ELF-1 (cell line): ENCODE measurements around the gene WDR90.
A peak's percentile ranks its signal among the peaks of the same experiment; 100 is the strongest.

Experiments used
- DNase-seq: peaks from one replicate; pipeline ENCODE4 v3.0.0-alpha.2; 2016; ENCODE audit warnings: low read depth, low spot score

WDR90 gene

GRCh38 chr16:648781-649589 lies at the start of gene WDR90:
TSS of gene WDR90 (plus strand) at chr16:649365. CDS start at chr16:649417, 52 bp downstream.
- peak; percentile 96 for DNase-seq

DNA sequence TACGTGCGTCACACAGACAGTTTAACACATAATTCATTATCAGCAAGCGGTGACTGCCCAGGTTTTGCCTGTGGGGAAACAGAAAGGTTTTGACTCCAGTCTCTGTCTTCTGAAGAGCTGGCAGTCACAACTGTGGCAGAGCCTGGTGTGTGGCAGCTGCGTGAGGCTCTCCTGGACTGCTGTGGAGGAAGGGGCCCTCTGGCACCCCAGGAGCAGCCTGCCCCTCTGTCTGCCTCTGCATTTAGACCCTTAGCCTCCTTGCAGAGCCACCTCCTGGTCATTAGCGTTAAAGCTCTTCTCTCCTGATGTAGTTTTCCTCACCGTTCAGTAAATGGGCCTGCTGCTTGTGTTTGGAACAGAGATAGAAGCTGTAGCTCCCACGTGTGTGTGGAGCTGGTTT lies 48.4 kb upstream of the WDR90 start:
- DNase-seq, result peak; percentile 43

DNA sequence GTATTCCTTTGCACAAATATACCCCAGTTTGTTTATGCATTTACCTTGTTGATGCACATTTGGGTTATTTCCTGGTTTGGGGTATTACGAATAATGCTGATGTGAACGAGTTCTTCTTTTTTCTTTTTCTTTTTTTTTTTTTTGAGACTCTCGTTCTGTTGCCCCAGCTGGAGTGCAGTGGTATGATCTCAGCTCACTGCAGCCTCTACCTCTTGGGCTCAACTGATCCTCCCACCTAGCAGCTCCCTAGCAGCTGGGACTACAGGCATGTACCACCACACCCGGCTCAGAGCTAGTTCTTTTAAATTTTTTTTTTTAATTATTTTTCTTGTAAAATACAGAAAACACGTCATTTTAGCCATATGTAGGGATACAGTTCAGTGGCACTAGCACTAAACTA lies 45.2 kb upstream of the WDR90 start:
- DNase-seq, result no peak

- DNase-seq, result no peak
Measured at GRCh38 chr16:606656-607307, 42.4 kb upstream of the WDR90 start.

GRCh38 chr16:608019-608418 lies 41.1 kb upstream of the WDR90 start:
- DNase-seq, result no peak

GRCh38 chr16:609316-609715 lies 39.8 kb upstream of the WDR90 start:
- no peak for DNase-seq

DNA sequence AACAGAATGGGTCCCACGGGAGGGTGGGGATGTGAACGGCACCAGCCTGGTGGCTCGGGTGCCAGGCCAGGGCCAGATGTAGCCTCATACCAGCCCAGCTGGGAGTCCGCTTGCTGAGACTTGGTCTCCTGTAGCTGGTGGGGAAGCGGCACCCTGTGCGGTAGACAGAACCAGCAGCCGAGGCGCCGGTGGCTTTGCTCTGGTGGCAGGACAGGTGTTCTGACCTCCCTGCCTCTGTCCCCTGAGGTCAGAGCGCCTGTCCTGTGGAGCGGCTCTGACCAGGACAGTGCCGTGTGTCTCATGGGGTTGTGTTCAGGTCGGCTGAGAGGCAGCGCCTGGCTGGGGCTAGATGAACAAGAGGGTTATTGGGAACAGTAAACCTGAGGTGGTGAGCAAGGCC lies 39.2 kb upstream of the WDR90 start:
- no peak for DNase-seq

- DNase-seq, result peak; percentile 65
Measured at GRCh38 chr16:610513-611381, 38.4 kb upstream of the WDR90 start.

DNA sequence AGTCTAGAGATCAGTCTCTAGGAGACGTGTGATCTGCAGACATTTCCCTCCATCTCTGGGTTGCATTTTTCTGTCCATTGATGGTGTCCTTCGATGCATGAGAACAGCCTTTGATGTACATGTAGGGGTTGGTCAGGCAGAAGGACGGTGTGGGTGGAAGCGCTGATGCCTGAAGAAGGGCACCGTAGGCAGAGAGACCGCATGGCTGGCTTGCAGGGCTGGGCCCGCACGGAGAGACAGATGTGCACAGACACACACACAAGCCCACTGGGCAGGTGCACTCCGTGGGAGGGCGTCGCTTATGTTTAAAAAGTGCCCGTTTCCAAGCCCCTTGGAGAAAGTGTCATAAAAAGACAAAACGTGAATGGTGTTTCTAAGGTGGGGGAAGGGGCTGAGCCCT lies 34.0 kb upstream of the WDR90 start:
- DNase-seq, result no peak

- DNase-seq, result no peak
Measured at GRCh38 chr16:616733-617586, 32.2 kb upstream of the WDR90 start.

- no peak for DNase-seq
Measured at GRCh38 chr16:617855-618254, 31.3 kb upstream of the WDR90 start.

GRCh38 chr16:619476-620100 lies 29.6 kb upstream of the WDR90 start:
- no peak for DNase-seq

DNA sequence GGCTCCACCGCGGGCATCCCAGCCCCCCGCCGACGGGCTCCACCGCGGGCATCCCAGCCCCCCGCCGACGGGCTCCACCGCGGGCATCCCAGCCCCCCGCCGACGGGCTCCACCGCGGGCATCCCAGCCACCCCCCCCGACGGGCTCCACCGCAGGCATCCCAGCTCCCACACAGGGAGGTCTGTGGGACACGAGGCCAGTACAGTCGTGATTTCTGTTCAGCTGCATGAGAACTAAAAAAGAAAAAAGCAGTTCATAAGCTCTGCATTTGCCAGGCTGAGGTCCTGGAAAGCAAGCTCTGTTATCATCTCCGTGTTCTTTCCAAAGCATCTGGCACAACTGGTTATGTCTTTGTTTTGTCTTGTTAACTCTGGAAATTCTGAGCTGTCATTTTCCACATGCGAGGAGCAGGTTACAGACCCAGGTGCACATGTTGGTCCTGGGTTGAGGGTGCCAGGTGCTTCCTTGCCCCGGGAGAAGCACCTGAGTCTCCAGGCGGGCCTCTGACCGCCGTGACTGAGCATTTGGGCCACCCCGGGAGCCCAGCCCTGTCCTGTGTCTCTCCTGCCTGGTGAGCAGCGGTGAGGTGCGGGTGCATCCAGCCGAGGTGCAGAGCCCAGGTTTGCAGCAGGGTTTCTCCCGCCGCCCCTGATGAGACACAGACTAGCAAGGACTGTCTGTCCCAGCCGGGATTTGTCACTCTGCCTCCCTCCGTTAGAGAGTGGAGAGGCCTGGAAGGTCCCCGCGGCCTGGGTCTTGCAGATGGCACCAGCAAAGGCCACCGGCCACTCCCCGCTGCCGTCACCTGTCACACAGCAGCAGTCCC lies 28.3 kb upstream of the WDR90 start:
- no peak for DNase-seq

DNA sequence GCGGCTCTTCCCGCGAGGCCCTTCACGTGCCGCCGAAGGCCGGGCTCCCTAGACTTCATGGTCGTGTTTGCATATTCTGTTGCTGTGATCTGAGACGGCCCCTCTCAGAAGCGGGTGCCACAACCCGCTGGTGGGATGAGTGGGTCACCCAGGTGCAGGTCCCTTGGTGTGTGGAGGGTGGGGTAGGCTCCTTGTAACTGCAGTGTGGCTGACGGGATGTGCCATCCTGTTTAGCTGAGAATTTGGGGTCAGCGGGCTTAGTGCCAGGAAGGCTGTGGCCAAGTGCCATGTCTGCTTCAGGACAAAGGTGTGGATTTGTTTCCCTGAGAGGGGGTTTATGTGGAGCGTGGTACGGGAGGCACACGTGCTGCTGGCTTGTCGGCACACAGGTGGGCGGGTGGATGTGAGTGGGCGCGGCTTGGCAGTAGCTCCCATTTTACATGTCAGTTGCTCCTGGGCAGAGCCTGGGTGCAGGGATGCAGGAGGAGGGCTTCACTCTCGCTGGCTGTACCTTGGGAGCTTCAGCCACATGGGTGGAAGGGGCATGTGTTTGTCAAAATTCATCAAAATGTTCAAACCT lies 27.5 kb upstream of the WDR90 start:
- no peak for DNase-seq

- no peak for DNase-seq
Measured at GRCh38 chr16:622920-623280, 26.3 kb upstream of the WDR90 start.

- DNase-seq, result no peak
Measured at GRCh38 chr16:624526-625070, 24.6 kb upstream of the WDR90 start.

DNA sequence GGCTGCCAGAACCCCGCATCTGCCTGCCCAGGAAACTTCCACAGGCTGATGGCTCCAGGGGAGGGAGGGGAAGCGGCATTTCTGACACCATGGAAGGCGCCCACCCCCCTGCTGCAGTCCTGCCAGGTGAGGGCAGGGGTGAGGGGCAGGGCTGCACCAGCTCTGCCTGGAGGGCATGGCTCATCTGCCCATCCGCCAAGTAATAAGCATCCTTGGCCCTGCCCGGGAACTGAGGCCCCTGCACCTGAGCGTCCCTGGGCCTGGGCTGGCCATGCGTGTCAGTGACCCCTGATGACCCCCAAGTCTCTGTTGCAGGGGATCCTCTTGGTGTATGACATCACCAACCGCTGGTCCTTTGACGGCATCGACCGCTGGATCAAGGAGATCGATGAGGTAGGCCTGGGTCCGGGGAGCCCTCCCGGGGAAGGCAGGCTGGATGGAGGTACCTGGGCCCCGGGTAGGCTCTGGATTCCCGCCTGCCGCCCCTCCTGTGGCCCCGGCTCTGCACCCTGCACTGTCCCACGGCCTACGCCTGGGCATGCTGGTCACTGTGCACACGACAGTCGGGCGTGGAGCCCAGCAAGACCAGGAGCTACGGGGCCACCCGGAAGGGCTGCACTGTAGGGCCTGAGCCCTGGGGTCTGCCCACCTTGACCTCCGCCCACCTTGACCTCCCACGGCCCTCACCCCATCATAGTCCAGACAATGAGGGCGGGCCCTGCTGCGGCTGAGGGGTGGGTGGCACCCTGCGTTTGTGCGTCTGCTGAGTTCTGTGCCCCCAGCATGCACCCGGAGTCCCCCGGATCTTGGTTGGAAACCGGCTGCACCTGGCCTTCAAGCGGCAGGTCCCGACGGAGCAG lies 23.8 kb upstream of the WDR90 start:
- no peak for DNase-seq

- no peak for DNase-seq
Measured at GRCh38 chr16:625977-626765, 23.0 kb upstream of the WDR90 start.
